Keratinocyte (primary cell): ENCODE results near the gene SRD5A2. TPM values are rescaled to one million over a fixed set of nuclear protein-coding genes. Genes with fewer than 3 reads are reported as not detected.

Source experiments
- DNase-seq: peaks from one replicate; pipeline ENCODE4 v3.0.0-alpha.2; 2011; ENCODE audit warnings: low read depth, missing footprints, low spot score
- FAIRE-seq: peaks from 2 replicates; lab custom pipeline; 2011; peaks lifted over from hg19 to GRCh38; lab: Jason Lieb, UNC
- H2AFZ ChIP-seq: 2 replicates; pipeline ENCODE4 v1.6.0; 2012; ENCODE audit warnings: low read length, control low read depth, inconsistent platforms; ENCODE audit not compliant: control insufficient read depth
- H3K27ac ChIP-seq: 2 replicates; pipeline ENCODE4 v1.5.1; 2011; ENCODE audit warnings: low read length; ENCODE audit not compliant: control insufficient read depth, insufficient read depth
- H3K27me3 ChIP-seq: 3 replicates; pipeline ENCODE4 v1.6.0; 2011; ENCODE audit warnings: low read length; ENCODE audit not compliant: control insufficient read depth, insufficient read depth; ENCODE audit errors: extremely low read depth
- H3K36me3 ChIP-seq, 2 experiments: 2 replicates in 1 of 2; 3 replicates in 1 of 2; pipeline ENCODE4 v1.5.1; 2011; ENCODE audit warnings: low read length in 2 of 2, mild to moderate bottlenecking in 1 of 2; ENCODE audit not compliant: control insufficient read depth in 2 of 2, insufficient read depth in 2 of 2; ENCODE audit errors: extremely low read depth in 1 of 2
- H3K4me1 ChIP-seq: 3 replicates; pipeline ENCODE4 v1.5.1; 2011; ENCODE audit warnings: low read length; ENCODE audit not compliant: control insufficient read depth, insufficient read depth; ENCODE audit errors: extremely low read depth
- H3K4me2 ChIP-seq: 3 replicates; pipeline ENCODE4 v1.6.0; 2011; ENCODE audit warnings: low read depth, low read length; ENCODE audit not compliant: control insufficient read depth, insufficient read depth; ENCODE audit errors: extremely low read depth
- H3K4me3 ChIP-seq, 3 experiments: fragments of 200-600 bp in 1 of 3; sonication (generic) in 1 of 3; 2 replicates in 2 of 3; 3 replicates in 1 of 3; pipeline ENCODE4 v1.5.1; 2011 to 2016; ENCODE audit warnings: low read length in 3 of 3, mild to moderate bottlenecking in 3 of 3, control low read depth in 2 of 3, inconsistent platforms in 1 of 3, low read depth in 1 of 3, mixed read lengths in 1 of 3, mixed run types in 1 of 3, moderate library complexity in 1 of 3; ENCODE audit not compliant: control insufficient read depth in 2 of 3, insufficient read depth in 2 of 3; ENCODE audit errors: extremely low read depth in 1 of 3
- H3K79me2 ChIP-seq: 2 replicates; pipeline ENCODE4 v1.6.0; 2012; ENCODE audit warnings: low read length; ENCODE audit not compliant: control insufficient read depth, insufficient read depth
- H3K9ac ChIP-seq: 3 replicates; pipeline ENCODE4 v1.6.0; 2011; ENCODE audit warnings: low read length; ENCODE audit not compliant: control insufficient read depth, insufficient read depth; ENCODE audit errors: extremely low read depth
- H3K9me1 ChIP-seq: 3 replicates; pipeline ENCODE4 v1.6.0; 2011; ENCODE audit warnings: low read length; ENCODE audit not compliant: control insufficient read depth, insufficient read depth; ENCODE audit errors: extremely low read depth
- H3K9me3 ChIP-seq: 2 replicates; pipeline ENCODE4 v1.5.1; 2012; ENCODE audit warnings: low read depth, low read length; ENCODE audit not compliant: control insufficient read depth
- H4K20me1 ChIP-seq: 3 replicates; pipeline ENCODE4 v1.6.0; 2011; ENCODE audit warnings: low read length; ENCODE audit not compliant: control insufficient read depth, insufficient read depth; ENCODE audit errors: extremely low read depth
- CTCF ChIP-seq, 3 experiments: IDR thresholded peaks in 1 of 3; conservative IDR thresholded peaks in 1 of 3; optimal IDR thresholded peaks in 1 of 3; 2 replicates in 2 of 3; 3 replicates in 1 of 3; pipeline versions ENCODE3 to v1.5.1; 2011; ENCODE audit warnings: low read length in 3 of 3, mild to moderate bottlenecking in 3 of 3, moderate library complexity in 2 of 3, control low read depth in 1 of 3, inconsistent platforms in 1 of 3; ENCODE audit not compliant: insufficient read depth in 2 of 3; ENCODE audit errors: extremely low read depth in 1 of 3
- EZH2 ChIP-seq: IDR thresholded peaks from one replicate; pipeline ENCODE4 v1.6.1; 2012; ENCODE audit warnings: inconsistent platforms, mild to moderate bottlenecking, low read length, moderate library complexity
- dilution Hi-C: fragments of 300-500 bp; cut with MboI; formaldehyde crosslinking; loops from one replicate; pipeline ENCODE4 v1.7.0; 2020; ENCODE audit warnings: low sequenced_read_pairs; ENCODE audit not compliant: extremely low pct_ligation_motif_present
- polyA plus RNA-seq, 5 experiments: library from polyadenylated mRNA; depleted of rRNA in 3 of 5; stranded (reverse) in 3 of 5; stranded (forward) in 1 of 5; unstranded in 1 of 5; fragments of >200 nt; gene quantifications; 1 replicate in 1 of 5; 2 replicates in 3 of 5; 3 replicates in 1 of 5; pipeline versions ENCODE4 v1.2.1 to v1.2.3, GENCODE V29; 2011 to 2012; ENCODE audit warnings: missing spikeins in 2 of 5, low read depth in 1 of 5, low replicate concordance in 1 of 5

Gene SRD5A2
- polyA plus RNA-seq, 1 donor (not counting 4 experiments of a cell fraction or from before 2014, with no cell fraction given): 0.04 TPM

GRCh38 chr2:31513553-31513952, 67.2 kb downstream of the SRD5A2 start:
- Histone ChIP-seq H3K36me3 (no peaks in the 10 kb centered on the region), H3K9me3 (no peaks in the 10 kb centered on the region), H4K20me1 (no peaks in the 10 kb centered on the region), H3K9me1 (no peaks in the 10 kb centered on the region), H3K4me3 (no peak overlapping the region), H3K27me3 (peaks cover 2% of the 10 kb centered on the region), H3K27ac (no peak overlapping the region), H3K4me1 (no peaks in the 10 kb centered on the region), H3K4me2 (no peak overlapping the region), H3K79me2 (no peaks in the 10 kb centered on the region), H2AFZ (no peak overlapping the region), H3K9ac (no peak overlapping the region)
- dilution Hi-C loops: no loop called here
- FAIRE-seq (no peak), DNase-seq (no peak)
- no peak for TF ChIP-seq EZH2
- no peak for TF ChIP-seq CTCF (optimal IDR thresholded peaks at IDR 0.05 in 1 of 3, IDR thresholded peaks at IDR 0.05 in 1 of 3, conservative IDR thresholded peaks at IDR 0.05 in 1 of 3; ENCODE audit: extremely low read depth in 1 of 3, insufficient read depth in 2 of 3, low read length in 3 of 3)

GRCh38 chr2:31511376-31511775, 69.4 kb downstream of the SRD5A2 start:
- H2AFZ ChIP-seq: no peak overlapping the region
- no peak for DNase-seq
- no peak overlapping the region for H3K9ac ChIP-seq
- no peaks in the 10 kb centered on the region for H3K9me3 ChIP-seq
- TF ChIP-seq CTCF (optimal IDR thresholded peaks at IDR 0.05 in 1 of 3, IDR thresholded peaks at IDR 0.05 in 1 of 3, conservative IDR thresholded peaks at IDR 0.05 in 1 of 3; ENCODE audit: extremely low read depth in 1 of 3, insufficient read depth in 2 of 3, low read length in 3 of 3): no peak
- no peak for TF ChIP-seq EZH2
- FAIRE-seq: no peak
- no peak overlapping the region for H3K4me3 ChIP-seq
- no peaks in the 10 kb centered on the region for H3K36me3 ChIP-seq
- no peaks in the 10 kb centered on the region for H3K9me1 ChIP-seq
- peaks cover 2% of the 10 kb centered on the region for H3K27me3 ChIP-seq
- no peaks in the 10 kb centered on the region for H3K4me1 ChIP-seq
- dilution Hi-C loops: no loop called here
- H3K27ac ChIP-seq: no peak overlapping the region
- no peak overlapping the region for H3K4me2 ChIP-seq
- H3K79me2 ChIP-seq: no peaks in the 10 kb centered on the region
- H4K20me1 ChIP-seq: no peaks in the 10 kb centered on the region
